Measurements from ENCODE around the gene CNKSR1. TPM values are rescaled to one million over a fixed set of nuclear protein-coding genes. Genes with fewer than 3 reads are reported as not detected.

CNKSR1 gene
- total and polyA plus RNA-seq, 2 donors (not counting 1 experiment from before 2014, with no cell fraction given), result not detected

DNA sequence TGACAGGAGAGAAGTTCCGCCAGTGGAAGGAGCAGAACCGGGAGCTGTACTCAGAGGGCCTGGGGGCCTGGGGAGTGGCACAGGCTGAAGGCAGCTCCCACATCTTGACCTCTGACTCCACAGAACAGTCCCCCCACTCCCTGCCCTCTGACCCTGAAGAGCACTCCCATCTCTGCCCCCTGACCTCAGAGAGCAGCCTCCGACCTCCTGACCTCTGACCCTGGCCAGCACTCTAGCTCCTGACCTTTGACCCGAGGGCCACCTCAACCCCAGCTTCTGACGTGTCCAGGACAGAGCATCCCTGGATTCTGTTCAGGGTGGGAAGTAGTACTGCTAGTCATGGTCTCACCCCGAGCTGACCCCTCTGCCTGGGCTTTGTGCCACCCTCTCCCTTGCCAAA lies 12.0 kb downstream of the CNKSR1 start:
- DNase-seq (ENCODE audit: low read depth in 2 of 2), result no peak

GRCh38 chr1:26189751-26190275 lies 12.5 kb downstream of the CNKSR1 start:
- TF ChIP-seq EZH2 (IDR thresholded peaks at IDR 0.05; ENCODE audit: low read length, missing control alignments) (no peak), CTCF (conservative IDR thresholded peaks at IDR 0.05 in 1 of 2, IDR thresholded peaks at IDR 0.05 in 1 of 2; ENCODE audit: low read depth in 1 of 2, low read length in 2 of 2) (no peak)
- no peaks in the 10 kb centered on the region for H3K9me3 ChIP-seq (ENCODE audit: control insufficient read depth, insufficient read depth, low read depth, low read length)
- H4K20me1 ChIP-seq (ENCODE audit: control insufficient read depth, extremely low read depth, insufficient read depth, low read length), result no peaks in the 10 kb centered on the region
- H3K79me2 ChIP-seq (ENCODE audit: control insufficient read depth, insufficient read depth, low read length), result no peaks in the 10 kb centered on the region
- no peaks in the 10 kb centered on the region for H3K4me1 ChIP-seq (ENCODE audit: control insufficient read depth, extremely low read depth, insufficient read depth, low read length)
- no peak for DNase-seq (ENCODE audit: low read depth in 2 of 2)
- H3K4me3 ChIP-seq (replicated peaks in 1 of 4; ENCODE audit: control extremely low read depth in 1 of 4, insufficient read depth in 1 of 4, low read depth in 3 of 4, low read length in 4 of 4), result no peak overlapping the region
- H3K27me3 ChIP-seq (ENCODE audit: control insufficient read depth, insufficient read depth, low read length), result peaks cover 12% of the 10 kb centered on the region
- H3K4me2 ChIP-seq (ENCODE audit: extremely low read depth, insufficient read depth, low read length), result no peak overlapping the region
- no peak overlapping the region for H3K9ac ChIP-seq (ENCODE audit: insufficient read depth, low read length)
- H3K36me3 ChIP-seq (ENCODE audit: control insufficient read depth, insufficient read depth, low read length), result no peaks in the 10 kb centered on the region
- no peak overlapping the region for H2AFZ ChIP-seq (ENCODE audit: low read length)
- H3K27ac ChIP-seq (ENCODE audit: insufficient read depth, low read length), result no peak overlapping the region

More for the DNA sequence above, 12.0 kb downstream of the CNKSR1 start:
- TF ChIP-seq EZH2 (IDR thresholded peaks at IDR 0.05; ENCODE audit: low read length, missing control alignments) (no peak), CTCF (conservative IDR thresholded peaks at IDR 0.05 in 1 of 2, IDR thresholded peaks at IDR 0.05 in 1 of 2; ENCODE audit: low read depth in 1 of 2, low read length in 2 of 2) (no peak)
- Histone ChIP-seq H4K20me1 (ENCODE audit: control insufficient read depth, extremely low read depth, insufficient read depth, low read length) (no peaks in the 10 kb centered on the region), H3K27ac (ENCODE audit: insufficient read depth, low read length) (no peak overlapping the region), H3K4me2 (ENCODE audit: extremely low read depth, insufficient read depth, low read length) (no peak overlapping the region), H3K79me2 (ENCODE audit: control insufficient read depth, insufficient read depth, low read length) (no peaks in the 10 kb centered on the region), H3K4me3 (replicated peaks in 1 of 4; ENCODE audit: control extremely low read depth in 1 of 4, insufficient read depth in 1 of 4, low read depth in 3 of 4, low read length in 4 of 4) (no peak overlapping the region), H2AFZ (ENCODE audit: low read length) (no peak overlapping the region), H3K9me3 (ENCODE audit: control insufficient read depth, insufficient read depth, low read depth, low read length) (no peaks in the 10 kb centered on the region), H3K27me3 (ENCODE audit: control insufficient read depth, insufficient read depth, low read length) (peaks cover 12% of the 10 kb centered on the region), H3K4me1 (ENCODE audit: control insufficient read depth, extremely low read depth, insufficient read depth, low read length) (no peaks in the 10 kb centered on the region), H3K9ac (ENCODE audit: insufficient read depth, low read length) (no peak overlapping the region), H3K36me3 (ENCODE audit: control insufficient read depth, insufficient read depth, low read length) (no peaks in the 10 kb centered on the region)

DNA sequence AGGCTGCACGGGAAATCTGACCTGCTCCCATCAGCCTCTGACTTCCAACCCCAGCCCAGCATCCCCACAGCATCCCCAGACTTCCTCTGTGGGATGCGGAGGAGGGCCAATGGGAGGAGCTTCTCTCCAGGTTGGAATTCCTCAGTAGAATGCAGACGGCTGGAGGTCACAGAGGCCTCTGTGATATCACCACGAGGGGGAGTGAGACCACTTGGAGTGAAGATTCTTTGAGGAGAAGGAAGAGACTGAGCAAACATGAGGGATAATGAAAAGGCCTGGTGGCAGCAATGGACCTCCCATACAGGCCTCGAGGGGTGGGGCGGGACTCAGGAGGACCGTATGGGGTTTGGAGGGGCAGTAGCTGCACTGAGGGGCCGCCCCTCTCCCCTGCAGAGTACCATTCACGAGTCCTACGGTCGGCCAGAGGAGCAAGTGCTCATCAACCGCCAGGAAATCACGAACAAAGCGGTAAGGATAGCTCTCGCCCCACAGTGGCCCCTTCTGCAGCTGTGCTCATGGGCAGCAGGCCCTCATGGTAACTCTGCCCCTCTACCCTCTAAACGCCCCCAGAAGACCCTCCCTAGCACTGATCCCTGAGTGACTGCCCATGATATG lies 13.2 kb downstream of the CNKSR1 start, which contains the start of gene CATSPER4:
Gene CATSPER4, plus strand, starts transcription at position 230 of the 615 bp plus-strand sequence. Its CDS starts 26 bp downstream, at position 256.
- H3K9me3 ChIP-seq (ENCODE audit: control insufficient read depth, insufficient read depth, low read depth, low read length), result no peaks in the 10 kb centered on the region
- TF ChIP-seq EZH2 (IDR thresholded peaks at IDR 0.05; ENCODE audit: low read length, missing control alignments), result no peak
- TF ChIP-seq CTCF (conservative IDR thresholded peaks at IDR 0.05 in 1 of 2, IDR thresholded peaks at IDR 0.05 in 1 of 2; ENCODE audit: low read depth in 1 of 2, low read length in 2 of 2), result peak in 1 of 2 donors; percentile 8
- H2AFZ ChIP-seq (ENCODE audit: low read length), result no peak within 1 kb of the TSS
- no peak within 1 kb of the TSS for H3K9ac ChIP-seq (ENCODE audit: insufficient read depth, low read length)
- peak in 1 of 2 donors; percentile 10 for DNase-seq (ENCODE audit: low read depth in 2 of 2)
- H3K36me3 ChIP-seq (ENCODE audit: control insufficient read depth, insufficient read depth, low read length), result no peaks in the 10 kb centered on the region
- no peak within 1 kb of the TSS for H3K27ac ChIP-seq (ENCODE audit: insufficient read depth, low read length)
- no peak within 1 kb of the TSS for H3K4me3 ChIP-seq (replicated peaks in 1 of 4; ENCODE audit: control extremely low read depth in 1 of 4, insufficient read depth in 1 of 4, low read depth in 3 of 4, low read length in 4 of 4)
- H3K4me1 ChIP-seq (ENCODE audit: control insufficient read depth, extremely low read depth, insufficient read depth, low read length), result no peaks in the 10 kb centered on the region
- no peaks in the 10 kb centered on the region for H3K79me2 ChIP-seq (ENCODE audit: control insufficient read depth, insufficient read depth, low read length)
- no peaks in the 10 kb centered on the region for H4K20me1 ChIP-seq (ENCODE audit: control insufficient read depth, extremely low read depth, insufficient read depth, low read length)
- no peak within 1 kb of the TSS for H3K4me2 ChIP-seq (ENCODE audit: extremely low read depth, insufficient read depth, low read length)
- peaks cover 12% of the 10 kb centered on the region for H3K27me3 ChIP-seq (ENCODE audit: control insufficient read depth, insufficient read depth, low read length)

Measured in fibroblast of lung (primary cell).